A549 (cell line): Measurements from ENCODE around the gene SIDT1. TPM values are rescaled to one million over a fixed set of nuclear protein-coding genes. Genes with fewer than 3 reads are reported as not detected.

Experiments used
- ATAC-seq, 2 experiments: fragments of 200-7000 bp in 1 of 2; fragments of >200 bp in 1 of 2; cut with Nextera tagmentation in 1 of 2; cut with Tn5 transposase in 1 of 2; 3 replicates each; pipeline versions ENCODE4 v1.8.0 to v1.9.1; 2018 to 2020; ENCODE audit warnings: mild to moderate bottlenecking in 1 of 2, moderate library complexity in 1 of 2
- CTCF ChIA-PET: fragments of 300-600 bp; sonication (Branson Sonifier 250); formaldehyde crosslinking; extraction: SDS; loops from one replicate; lab custom pipeline; 2021; ENCODE audit warnings: antibody characterized with exemption, inconsistent platforms; lab: Yijun Ruan, JAX
- POLR2A ChIA-PET: fragments of 350-600 bp; formaldehyde crosslinking; extraction: SDS; loops from one replicate; lab custom pipeline; 2021; ENCODE audit warnings: antibody characterized with exemption, inconsistent platforms; lab: Yijun Ruan, JAX
- DNase-seq, 2 experiments: peaks; one replicate each; pipeline versions ENCODE4 v3.0.0 to v3.0.0-alpha.2; 2011 to 2016; ENCODE audit warnings: low read depth in 1 of 2, low spot score in 1 of 2
- FAIRE-seq: peaks from 2 replicates; lab custom pipeline; 2011; peaks lifted over from hg19 to GRCh38; lab: Jason Lieb, UNC
- H3K27ac ChIP-seq, 2 experiments: fragments of >200 bp; sonication (Bioruptor Twin); formaldehyde crosslinking; 3 replicates each; pipeline ENCODE4 v1.5.1; 2016 to 2017
- H3K4me1 ChIP-seq: fragments of >200 bp; sonication (Bioruptor Twin); formaldehyde crosslinking; 3 replicates; pipeline ENCODE4 v1.6.1; 2016
- H3K4me2 ChIP-seq: fragments of >200 bp; sonication (Bioruptor Twin); formaldehyde crosslinking; 3 replicates; pipeline ENCODE4 v1.6.1; 2016
- H3K4me3 ChIP-seq: fragments of >200 bp; sonication (Bioruptor Twin); formaldehyde crosslinking; 3 replicates; pipeline ENCODE4 v1.5.1; 2016
- H3K9me3 ChIP-seq: fragments of >200 bp; sonication (Bioruptor Twin); formaldehyde crosslinking; 3 replicates; pipeline ENCODE4 v1.6.1; 2016
- BHLHE40 ChIP-seq: IDR thresholded peaks from 2 replicates; pipeline ENCODE4 v1.6.1; 2012; ENCODE audit warnings: low read depth, low read length, inconsistent platforms
- CHD2 ChIP-seq: fragments of 150-350 bp; IDR thresholded peaks from 2 replicates; pipeline ENCODE4 v1.6.1; 2014; ENCODE audit warnings: low read length; ENCODE audit not compliant: partially characterized antibody
- CHD4 ChIP-seq: fragments of 200-600 bp; sonication (generic); IDR thresholded peaks from 2 replicates; pipeline ENCODE4 v1.6.1; 2016; ENCODE audit warnings: antibody characterized with exemption, mild to moderate bottlenecking, borderline replicate concordance
- CTCF ChIP-seq: fragments of >200 bp; sonication (Bioruptor Twin); formaldehyde crosslinking; IDR thresholded peaks from 3 replicates; pipeline ENCODE4 v1.5.1; 2016
- EHMT2 ChIP-seq: fragments of 200-600 bp; sonication (generic); IDR thresholded peaks from 2 replicates; pipeline ENCODE4 v1.6.1; 2016; ENCODE audit warnings: antibody characterized with exemption, low read depth, mild to moderate bottlenecking, moderate library complexity
- FOSL2 ChIP-seq, 2 experiments: fragments of 450-650 bp in 1 of 2; fragments of >200 bp in 1 of 2; sonication (Bioruptor Twin) in 1 of 2; formaldehyde crosslinking; IDR thresholded peaks; 2 replicates each; pipeline versions ENCODE4 v1.5.0 to v1.6.1; 2016 to 2020; ENCODE audit warnings: mild to moderate bottlenecking in 1 of 2, moderate library complexity in 1 of 2
- HDAC2 ChIP-seq: fragments of 200-600 bp; sonication (generic); IDR thresholded peaks from 2 replicates; pipeline ENCODE4 v1.6.1; 2016
- HEYL ChIP-seq: fragments of 250-450 bp; sonication (Bioruptor Pico); IDR thresholded peaks from 2 replicates; pipeline ENCODE4 v1.8.0; 2021; ENCODE audit warnings: mild to moderate bottlenecking, moderate library complexity
- HOXB13 ChIP-seq: fragments of 250-450 bp; sonication (Bioruptor Pico); IDR thresholded peaks from 2 replicates; pipeline ENCODE4 v1.5.0; 2020; ENCODE audit warnings: low read depth, mild to moderate bottlenecking, moderate library complexity
- JUNB ChIP-seq: fragments of >200 bp; sonication (Bioruptor Twin); formaldehyde crosslinking; IDR thresholded peaks from 2 replicates; pipeline ENCODE4 v1.6.1; 2016
- MAFK ChIP-seq: fragments of 450-650 bp; IDR thresholded peaks from 2 replicates; pipeline ENCODE4 v1.6.1; 2014; ENCODE audit not compliant: partially characterized antibody
- MAZ ChIP-seq: fragments of 150-350 bp; IDR thresholded peaks from 2 replicates; pipeline ENCODE4 v1.6.1; 2014; ENCODE audit warnings: antibody characterized with exemption, low read depth, low read length, borderline replicate concordance
- NPAS2 ChIP-seq: fragments of 250-450 bp; sonication (Bioruptor Pico); IDR thresholded peaks from 2 replicates; pipeline ENCODE4 v1.8.0; 2022; ENCODE audit warnings: mild to moderate bottlenecking, moderate library complexity, borderline replicate concordance
- PBX3 ChIP-seq: IDR thresholded peaks from 2 replicates; pipeline ENCODE4 v1.6.1; 2012
- PHF8 ChIP-seq: fragments of 200-600 bp; sonication (generic); IDR thresholded peaks from 2 replicates; pipeline ENCODE4 v1.6.1; 2016; ENCODE audit warnings: low read depth, mild to moderate bottlenecking, antibody characterized with exemption, moderate library complexity, borderline replicate concordance
- RAD21 ChIP-seq, 2 experiments: fragments of >200 bp in 1 of 2; sonication (Bioruptor Twin) in 1 of 2; formaldehyde crosslinking in 1 of 2; IDR thresholded peaks in 1 of 2; conservative IDR thresholded peaks in 1 of 2; 2 replicates in 1 of 2; 3 replicates in 1 of 2; pipeline ENCODE4 v1.6.1; 2012 to 2018; ENCODE audit warnings: inconsistent platforms in 1 of 2
- TP53 ChIP-seq: fragments of 250-450 bp; sonication (Bioruptor Pico); IDR thresholded peaks from 2 replicates; pipeline ENCODE4 v1.5.0; 2021; ENCODE audit warnings: mild to moderate bottlenecking, moderate library complexity
- ZSCAN20 ChIP-seq: fragments of 250-450 bp; sonication (Bioruptor Pico); IDR thresholded peaks from 2 replicates; pipeline ENCODE4 v1.8.0; 2022; ENCODE audit warnings: mild to moderate bottlenecking, moderate library complexity
- WGBS: methylation state at CpG from one replicate; pipeline ENCODE4 v1.1.6; 2017; ENCODE audit errors: missing lambda C conversion rate; 5-methylcytosine and 5-hydroxymethylcytosine counted together
- polyA plus RNA-seq, 4 experiments: library from polyadenylated mRNA; depleted of rRNA in 3 of 4; stranded (reverse); fragments of >200 nt; fragmentation: RNase III in 1 of 4; extraction: RNeasy Plus Mini Kit Qiagen cat#74134 plus additional on column Dnase treatment in 1 of 4; gene quantifications; 2 replicates in 3 of 4; 3 replicates in 1 of 4; pipeline ENCODE4 v1.2.3, GENCODE V29; 2011 to 2017
- TF ChIP-seq, protein P1 (sequence below): fragments of 200-600 bp; sonication (generic); IDR thresholded peaks from 2 replicates; pipeline ENCODE4 v1.6.1; 2016; ENCODE audit warnings: antibody characterized with exemption, mild to moderate bottlenecking, moderate library complexity
- TF ChIP-seq, protein P2 (sequence below): fragments of 150-350 bp; IDR thresholded peaks from 2 replicates; pipeline ENCODE4 v1.6.1; 2014; ENCODE audit warnings: low read depth, mild to moderate bottlenecking, low read length
- TF ChIP-seq, protein P3 (sequence below): IDR thresholded peaks from 2 replicates; pipeline ENCODE4 v1.6.1; 2012; ENCODE audit warnings: low read depth, borderline replicate concordance

The SIDT1 gene
- polyA plus RNA-seq, 2 of the 4 experiments (the other 2 are of a cell fraction) = 0.43 to 7.5 TPM

DNA sequence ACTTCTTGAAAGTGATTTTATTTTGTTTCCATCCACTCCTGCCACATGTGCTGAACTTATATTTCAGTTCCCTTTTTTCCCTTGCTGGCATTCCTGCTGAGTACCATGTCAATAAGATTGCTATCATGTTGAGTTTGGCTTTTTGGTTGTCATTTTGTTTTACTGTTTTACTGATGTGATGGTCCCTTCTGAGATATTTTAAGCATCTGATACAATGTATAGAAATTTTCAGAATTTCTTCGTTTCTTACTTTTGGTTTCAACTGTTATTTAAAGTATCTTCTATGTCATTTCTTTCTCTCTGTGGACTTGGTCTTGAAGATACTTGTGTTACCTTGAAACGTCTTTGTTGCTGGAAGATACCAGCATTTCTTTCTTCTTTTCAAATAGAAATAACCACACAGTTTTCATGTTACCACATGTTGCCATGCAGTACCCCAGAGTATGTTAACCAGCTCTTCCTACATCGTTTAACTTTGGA lies 14.1 kb downstream of the SIDT1 start:
- Histone ChIP-seq H3K4me3 (no peak overlapping the region), H3K9me3 (peaks cover 20% of the 10 kb centered on the region), H3K4me1 (0 out of 3 replicates have a peak, but pooled peaks cover 4% of the 10 kb centered on the region), H3K27ac (no peak overlapping the region), H3K4me2 (peak overlapping the region; percentile 11; the same call in 1 of the 3 replicates)
- DNase-seq (no peak), ATAC-seq (no peak), FAIRE-seq (no peak)
- WGBS = 18% methylated on average over 3 of the region's 3 CpGs
- ChIA-PET POLR2A (interaction anchor here (1.0 kb wide), 1 partner anchor 10 kb away, joined by 4 read pairs; no protein-coding TSS in a partner anchor), CTCF (interaction anchor here (1.4 to 1.6 kb wide), 2 partner anchors 10 to 31 kb away, joined by 5 to 8 read pairs; no protein-coding TSS in a partner anchor)
- TF ChIP-seq RAD21 (conservative IDR thresholded peaks at IDR 0.05 in 1 of 2, IDR thresholded peaks at IDR 0.05 in 1 of 2) = no peak
- no peak for TF ChIP-seq BHLHE40
- no peak for TF ChIP-seq ZSCAN20 (CRISPR knock-in tag)
- TF ChIP-seq MAFK = no peak
- TF ChIP-seq, protein P1, sequence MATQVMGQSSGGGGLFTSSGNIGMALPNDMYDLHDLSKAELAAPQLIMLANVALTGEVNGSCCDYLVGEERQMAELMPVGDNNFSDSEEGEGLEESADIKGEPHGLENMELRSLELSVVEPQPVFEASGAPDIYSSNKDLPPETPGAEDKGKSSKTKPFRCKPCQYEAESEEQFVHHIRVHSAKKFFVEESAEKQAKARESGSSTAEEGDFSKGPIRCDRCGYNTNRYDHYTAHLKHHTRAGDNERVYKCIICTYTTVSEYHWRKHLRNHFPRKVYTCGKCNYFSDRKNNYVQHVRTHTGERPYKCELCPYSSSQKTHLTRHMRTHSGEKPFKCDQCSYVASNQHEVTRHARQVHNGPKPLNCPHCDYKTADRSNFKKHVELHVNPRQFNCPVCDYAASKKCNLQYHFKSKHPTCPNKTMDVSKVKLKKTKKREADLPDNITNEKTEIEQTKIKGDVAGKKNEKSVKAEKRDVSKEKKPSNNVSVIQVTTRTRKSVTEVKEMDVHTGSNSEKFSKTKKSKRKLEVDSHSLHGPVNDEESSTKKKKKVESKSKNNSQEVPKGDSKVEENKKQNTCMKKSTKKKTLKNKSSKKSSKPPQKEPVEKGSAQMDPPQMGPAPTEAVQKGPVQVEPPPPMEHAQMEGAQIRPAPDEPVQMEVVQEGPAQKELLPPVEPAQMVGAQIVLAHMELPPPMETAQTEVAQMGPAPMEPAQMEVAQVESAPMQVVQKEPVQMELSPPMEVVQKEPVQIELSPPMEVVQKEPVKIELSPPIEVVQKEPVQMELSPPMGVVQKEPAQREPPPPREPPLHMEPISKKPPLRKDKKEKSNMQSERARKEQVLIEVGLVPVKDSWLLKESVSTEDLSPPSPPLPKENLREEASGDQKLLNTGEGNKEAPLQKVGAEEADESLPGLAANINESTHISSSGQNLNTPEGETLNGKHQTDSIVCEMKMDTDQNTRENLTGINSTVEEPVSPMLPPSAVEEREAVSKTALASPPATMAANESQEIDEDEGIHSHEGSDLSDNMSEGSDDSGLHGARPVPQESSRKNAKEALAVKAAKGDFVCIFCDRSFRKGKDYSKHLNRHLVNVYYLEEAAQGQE = no peak
- TF ChIP-seq HOXB13 (CRISPR knock-in tag) = no peak
- no peak for TF ChIP-seq JUNB

DNA sequence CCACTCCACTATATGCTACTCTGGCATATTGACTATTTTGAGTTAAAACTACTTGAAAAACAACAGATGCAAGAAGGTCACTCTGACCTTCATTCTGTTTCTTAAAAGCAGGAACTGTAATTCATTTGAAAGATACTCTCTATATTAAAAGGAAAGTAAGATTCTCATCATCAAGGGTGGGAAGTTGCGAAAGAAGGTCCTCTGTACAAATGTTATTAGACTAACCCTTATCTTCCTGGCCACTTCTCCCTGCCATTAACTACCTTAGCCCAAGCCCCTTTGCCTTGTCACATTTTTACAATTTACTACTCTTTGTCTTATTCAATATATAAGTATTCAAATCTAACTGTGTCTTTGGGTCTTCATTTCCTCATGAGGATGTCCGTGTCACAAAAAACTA lies 16.1 kb downstream of the SIDT1 start:
- 87% methylated on average over 2 of the region's 2 CpGs for WGBS
- Histone ChIP-seq H3K27ac (no peak overlapping the region), H3K4me1 (0 out of 3 replicates have a peak, but pooled peaks cover 4% of the 10 kb centered on the region), H3K9me3 (0 out of 3 replicates have a peak, but pooled peaks cover under 1% of the 10 kb centered on the region), H3K4me3 (no peak overlapping the region), H3K4me2 (no peak overlapping the region)
- ChIA-PET POLR2A (no interaction called here), CTCF (interaction anchor here (1.3 kb wide), 1 partner anchor 12 kb away, joined by 3 read pairs; no protein-coding TSS in a partner anchor)
- no peak for TF ChIP-seq FOSL2 (IDR thresholded peaks at IDR 0.05)
- TF ChIP-seq FOSL2 (CRISPR knock-in tag; IDR thresholded peaks at IDR 0.05) = no peak
- TF ChIP-seq, protein P2, sequence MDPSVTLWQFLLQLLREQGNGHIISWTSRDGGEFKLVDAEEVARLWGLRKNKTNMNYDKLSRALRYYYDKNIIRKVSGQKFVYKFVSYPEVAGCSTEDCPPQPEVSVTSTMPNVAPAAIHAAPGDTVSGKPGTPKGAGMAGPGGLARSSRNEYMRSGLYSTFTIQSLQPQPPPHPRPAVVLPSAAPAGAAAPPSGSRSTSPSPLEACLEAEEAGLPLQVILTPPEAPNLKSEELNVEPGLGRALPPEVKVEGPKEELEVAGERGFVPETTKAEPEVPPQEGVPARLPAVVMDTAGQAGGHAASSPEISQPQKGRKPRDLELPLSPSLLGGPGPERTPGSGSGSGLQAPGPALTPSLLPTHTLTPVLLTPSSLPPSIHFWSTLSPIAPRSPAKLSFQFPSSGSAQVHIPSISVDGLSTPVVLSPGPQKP = no peak
- no peak for TF ChIP-seq CHD4
- no peak for TF ChIP-seq CTCF
- no peak for TF ChIP-seq HDAC2
- TF ChIP-seq PBX3 = no peak
- TF ChIP-seq TP53 (CRISPR knock-in tag) = no peak
- TF ChIP-seq NPAS2 = no peak
- no peak for TF ChIP-seq EHMT2
- TF ChIP-seq CHD2 = no peak
- TF ChIP-seq ZSCAN20 (CRISPR knock-in tag) = no peak
- no peak for TF ChIP-seq HEYL
- TF ChIP-seq MAZ = no peak
- TF ChIP-seq, protein P3, sequence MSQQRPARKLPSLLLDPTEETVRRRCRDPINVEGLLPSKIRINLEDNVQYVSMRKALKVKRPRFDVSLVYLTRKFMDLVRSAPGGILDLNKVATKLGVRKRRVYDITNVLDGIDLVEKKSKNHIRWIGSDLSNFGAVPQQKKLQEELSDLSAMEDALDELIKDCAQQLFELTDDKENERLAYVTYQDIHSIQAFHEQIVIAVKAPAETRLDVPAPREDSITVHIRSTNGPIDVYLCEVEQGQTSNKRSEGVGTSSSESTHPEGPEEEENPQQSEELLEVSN = no peak
- no peak for TF ChIP-seq MAFK
- no peak for TF ChIP-seq PHF8
- DNase-seq = no peak
- no peak for ATAC-seq
- FAIRE-seq = no peak
